ENCODE results near the gene TMEM200A. TPM values are rescaled to one million over a fixed set of nuclear protein-coding genes. Genes with fewer than 3 reads are reported as not detected.

TMEM200A gene
- total RNA-seq (2022; extraction: Qiagen RNA extraction; ENCODE audit: low read depth): 0.03 to 0.07 TPM (median 0.07 TPM) in 4 of 5 replicates, not detected in the other

DNA sequence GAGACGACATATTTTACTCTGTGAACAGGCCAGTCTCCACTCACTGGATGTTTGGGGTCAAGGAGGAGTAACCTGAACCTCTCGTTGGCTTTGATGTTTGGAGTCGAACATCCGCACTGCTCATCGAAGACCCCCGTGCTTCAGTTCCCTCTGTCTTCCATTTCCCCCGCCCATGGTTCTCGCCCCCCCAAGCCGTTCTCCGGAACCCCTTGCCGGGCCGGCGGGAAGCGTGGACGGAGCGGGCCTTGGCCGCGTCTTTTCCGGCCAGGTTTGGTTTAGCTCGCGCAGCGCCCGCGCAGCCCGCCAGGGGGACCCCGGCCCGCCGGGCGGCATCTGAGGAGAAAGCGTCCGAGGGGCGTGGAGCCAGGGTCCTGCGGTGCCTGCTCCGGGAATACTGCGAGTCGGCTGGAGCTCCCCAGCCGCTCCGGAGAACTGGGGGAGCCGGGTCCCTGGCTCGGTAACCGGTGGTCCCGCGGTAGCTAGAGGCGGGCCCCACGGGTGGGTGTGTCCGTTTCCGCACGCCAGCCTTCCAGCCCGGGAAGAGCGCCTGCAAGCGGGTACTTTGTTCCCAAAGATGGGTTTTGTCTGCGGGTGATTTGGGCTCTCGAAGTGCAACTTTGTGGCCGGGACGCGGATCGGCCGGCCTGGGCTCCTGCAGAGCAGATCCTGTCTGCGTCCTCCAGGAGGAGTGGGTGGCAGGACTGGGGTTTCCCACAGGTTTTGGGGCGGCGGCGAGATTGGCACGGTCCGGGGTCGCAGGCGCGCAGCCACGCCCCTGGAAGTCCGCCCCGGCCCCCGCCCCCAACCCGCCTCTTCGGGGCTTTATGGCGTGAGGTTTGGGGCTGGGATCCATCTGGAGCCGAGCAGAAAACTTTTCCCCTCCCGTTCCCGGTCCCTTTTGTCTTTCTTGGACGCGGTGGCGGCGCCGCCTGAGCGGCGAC, at the start of gene TMEM200A:
TMEM200A (plus strand) TSS at position 852 of the 941 bp plus-strand sequence. CDS start 74,406 bp downstream, outside the sequence.

Other genes with a start within 250 kb of the TMEM200A start
- gene SAMD3, start 143.1 kb upstream of the TMEM200A start, total RNA-seq (2022; extraction: Qiagen RNA extraction; ENCODE audit: low read depth): not detected in 5 replicates

Data from A549 treated with CpdA at 1 μM for 4 hours (cell line).